ENCODE data around the gene SBK1. TPM values are rescaled to one million over a fixed set of nuclear protein-coding genes. Genes with fewer than 3 reads are reported as not detected.

SBK1 gene
- total RNA-seq, 1 donor from 2014 or later: 22.9 TPM

GRCh38 chr16:28279006-28279405 lies 13.3 kb upstream of the SBK1 start:
- DNase-seq (ENCODE audit: low spot score): no peak
- Mint-ChIP-seq H3K27ac (ENCODE audit: unreplicated experiment) (no peak overlapping the region), H3K36me3 (ENCODE audit: low read depth, unreplicated experiment) (no peaks in the 10 kb centered on the region), H3K4me3 (ENCODE audit: unreplicated experiment) (no peak overlapping the region), H3K9me3 (ENCODE audit: unreplicated experiment) (no peaks in the 10 kb centered on the region), H3K4me1 (ENCODE audit: unreplicated experiment) (peaks cover 16% of the 10 kb centered on the region), H3K27me3 (ENCODE audit: unreplicated experiment) (peaks cover 4% of the 10 kb centered on the region)
- TF ChIP-seq CTCF (IDR thresholded peaks at IDR 0.05; ENCODE audit: unreplicated experiment): no peak

GRCh38 chr16:28280881-28281836 lies 11.2 kb upstream of the SBK1 start:
- no peak overlapping the region for H3K27ac Mint-ChIP-seq (ENCODE audit: unreplicated experiment)
- H3K9me3 Mint-ChIP-seq (ENCODE audit: unreplicated experiment): no peaks in the 10 kb centered on the region
- H3K4me3 Mint-ChIP-seq (ENCODE audit: unreplicated experiment): no peak overlapping the region
- H3K36me3 Mint-ChIP-seq (ENCODE audit: low read depth, unreplicated experiment): no peaks in the 10 kb centered on the region
- peaks cover 4% of the 10 kb centered on the region for H3K27me3 Mint-ChIP-seq (ENCODE audit: unreplicated experiment)
- DNase-seq (ENCODE audit: low spot score): no peak
- peaks cover 12% of the 10 kb centered on the region for H3K4me1 Mint-ChIP-seq (ENCODE audit: unreplicated experiment)
- TF ChIP-seq CTCF (IDR thresholded peaks at IDR 0.05; ENCODE audit: unreplicated experiment): no peak

- H3K4me3 Mint-ChIP-seq (ENCODE audit: unreplicated experiment): no peak overlapping the region
- no peak overlapping the region for H3K27ac Mint-ChIP-seq (ENCODE audit: unreplicated experiment)
- H3K9me3 Mint-ChIP-seq (ENCODE audit: unreplicated experiment): no peaks in the 10 kb centered on the region
- no peaks in the 10 kb centered on the region for H3K36me3 Mint-ChIP-seq (ENCODE audit: low read depth, unreplicated experiment)
- no peak for TF ChIP-seq CTCF (IDR thresholded peaks at IDR 0.05; ENCODE audit: unreplicated experiment)
- H3K4me1 Mint-ChIP-seq (ENCODE audit: unreplicated experiment): peaks cover 11% of the 10 kb centered on the region
- no peak for DNase-seq (ENCODE audit: low spot score)
- H3K27me3 Mint-ChIP-seq (ENCODE audit: unreplicated experiment): peaks cover 4% of the 10 kb centered on the region
These were observed 10.3 kb upstream of the SBK1 start for GRCh38 chr16:28282045-28282444.

GRCh38 chr16:28283173-28283572 lies 9.2 kb upstream of the SBK1 start:
- no peak for TF ChIP-seq CTCF (IDR thresholded peaks at IDR 0.05; ENCODE audit: unreplicated experiment)
- Mint-ChIP-seq H3K27me3 (ENCODE audit: unreplicated experiment) (peaks cover 4% of the 10 kb centered on the region), H3K36me3 (ENCODE audit: low read depth, unreplicated experiment) (no peaks in the 10 kb centered on the region), H3K9me3 (ENCODE audit: unreplicated experiment) (no peaks in the 10 kb centered on the region), H3K4me1 (ENCODE audit: unreplicated experiment) (peaks cover 2% of the 10 kb centered on the region), H3K27ac (ENCODE audit: unreplicated experiment) (no peak overlapping the region), H3K4me3 (ENCODE audit: unreplicated experiment) (no peak overlapping the region)
- DNase-seq (ENCODE audit: low spot score): no peak

Measured in endothelial cell (in vitro differentiated cells).